HFFc6 (cell line): Measurements from ENCODE around the gene TIAM1. TPM values are rescaled to one million over a fixed set of nuclear protein-coding genes. Genes with fewer than 3 reads are reported as not detected.

Source experiments
- DNase-seq: peaks from one replicate; pipeline ENCODE4 v3.0.0-alpha.2; 2018
- H3K27ac Mint-ChIP-seq: 2 replicates; pipeline ENCODE4 v1.8.0; 2020; ENCODE audit warnings: mild to moderate bottlenecking, mixed read lengths
- H3K27me3 Mint-ChIP-seq: 2 replicates; pipeline ENCODE4 v1.8.0; 2021; ENCODE audit warnings: mild to moderate bottlenecking, moderate library complexity, mixed read lengths; ENCODE audit not compliant: insufficient read depth
- H3K36me3 Mint-ChIP-seq: 2 replicates; pipeline ENCODE4 v1.8.0; 2021; ENCODE audit warnings: low read depth, mixed read lengths
- H3K4me1 Mint-ChIP-seq: 2 replicates; pipeline ENCODE4 v1.8.0; 2020; ENCODE audit warnings: low read depth, mixed read lengths
- H3K4me3 Mint-ChIP-seq: 2 replicates; pipeline ENCODE4 v1.8.0; 2020; ENCODE audit warnings: mild to moderate bottlenecking, moderate library complexity, mixed read lengths
- H3K9me3 Mint-ChIP-seq: 2 replicates; pipeline ENCODE4 v1.8.0; 2020; ENCODE audit warnings: mild to moderate bottlenecking, mixed read lengths
- total RNA-seq, 6 experiments: library from RNA; stranded (reverse); fragmentation: NEBNext Ultra II Directional; extraction: Animal tissue kit (Norgen Biotek cat#: 25700); gene quantifications; 2 replicates in 1 of 6; 3 replicates in 5 of 6; pipeline ENCODE4 v1.2.3, GENCODE V29; 2021
- TF ChIP-seq, protein P1 (sequence below): fragments of 200-600 bp; sonication (generic); IDR thresholded peaks from 2 replicates; pipeline ENCODE4 v1.5.0; 2021; ENCODE audit warnings: antibody characterized with exemption, mild to moderate bottlenecking

The TIAM1 gene
- total RNA-seq, 6 experiments from 2014 or later = 0.02 to 0.43 (median 0.27) TPM; not detected in 1

- no peak for DNase-seq
- Mint-ChIP-seq H3K9me3 (peaks cover 31% of the 10 kb centered on the region; the same call in 1 of the 2 replicates), H3K27ac (no peak overlapping the region), H3K4me1 (no peaks in the 10 kb centered on the region), H3K27me3 (peaks cover 1% of the 10 kb centered on the region), H3K36me3 (no peaks in the 10 kb centered on the region), H3K4me3 (no peak overlapping the region)
- TF ChIP-seq, protein P1, sequence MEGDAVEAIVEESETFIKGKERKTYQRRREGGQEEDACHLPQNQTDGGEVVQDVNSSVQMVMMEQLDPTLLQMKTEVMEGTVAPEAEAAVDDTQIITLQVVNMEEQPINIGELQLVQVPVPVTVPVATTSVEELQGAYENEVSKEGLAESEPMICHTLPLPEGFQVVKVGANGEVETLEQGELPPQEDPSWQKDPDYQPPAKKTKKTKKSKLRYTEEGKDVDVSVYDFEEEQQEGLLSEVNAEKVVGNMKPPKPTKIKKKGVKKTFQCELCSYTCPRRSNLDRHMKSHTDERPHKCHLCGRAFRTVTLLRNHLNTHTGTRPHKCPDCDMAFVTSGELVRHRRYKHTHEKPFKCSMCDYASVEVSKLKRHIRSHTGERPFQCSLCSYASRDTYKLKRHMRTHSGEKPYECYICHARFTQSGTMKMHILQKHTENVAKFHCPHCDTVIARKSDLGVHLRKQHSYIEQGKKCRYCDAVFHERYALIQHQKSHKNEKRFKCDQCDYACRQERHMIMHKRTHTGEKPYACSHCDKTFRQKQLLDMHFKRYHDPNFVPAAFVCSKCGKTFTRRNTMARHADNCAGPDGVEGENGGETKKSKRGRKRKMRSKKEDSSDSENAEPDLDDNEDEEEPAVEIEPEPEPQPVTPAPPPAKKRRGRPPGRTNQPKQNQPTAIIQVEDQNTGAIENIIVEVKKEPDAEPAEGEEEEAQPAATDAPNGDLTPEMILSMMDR = no peak
These were observed 83.3 kb downstream of the TIAM1 start for GRCh38 chr21:31260790-31261189.

- TF ChIP-seq, protein P1 = no peak
- no peak for DNase-seq
- Mint-ChIP-seq H3K9me3 (peaks cover 25% of the 10 kb centered on the region; the same call in 1 of the 2 replicates), H3K27me3 (peaks cover 5% of the 10 kb centered on the region), H3K27ac (no peak overlapping the region), H3K36me3 (no peaks in the 10 kb centered on the region), H3K4me1 (no peaks in the 10 kb centered on the region), H3K4me3 (no peak overlapping the region)
These were observed 86.0 kb downstream of the TIAM1 start for GRCh38 chr21:31258073-31258472.

GRCh38 chr21:31257265-31257664 is 86.8 kb downstream of the TIAM1 start:
- TF ChIP-seq, protein P1 = no peak
- Mint-ChIP-seq H3K4me1 (no peaks in the 10 kb centered on the region), H3K36me3 (no peaks in the 10 kb centered on the region), H3K27ac (no peak overlapping the region), H3K4me3 (no peak overlapping the region), H3K9me3 (peaks cover 22% of the 10 kb centered on the region; the same call in 1 of the 2 replicates), H3K27me3 (peaks cover 5% of the 10 kb centered on the region)
- DNase-seq = no peak

DNA sequence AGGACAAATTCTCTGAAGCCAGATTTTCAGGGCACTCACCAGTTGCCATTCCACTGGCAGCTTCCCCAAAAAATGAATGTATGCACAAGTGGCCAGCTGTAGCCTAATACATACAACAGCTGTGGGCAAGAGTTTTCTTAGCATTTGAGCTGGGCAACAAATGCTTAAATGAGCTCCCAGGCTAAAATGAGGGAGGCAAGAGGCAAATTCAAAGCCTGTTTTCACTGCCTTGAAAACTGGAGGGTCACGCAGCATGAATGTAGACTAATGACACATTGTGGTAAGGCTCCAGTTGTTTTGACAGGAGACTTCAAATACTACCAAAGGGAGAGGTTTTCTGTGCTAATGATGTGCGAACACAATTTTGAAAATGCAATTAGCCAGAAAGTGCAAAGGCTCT is 88.2 kb downstream of the TIAM1 start:
- DNase-seq = no peak
- Mint-ChIP-seq H3K4me1 (no peaks in the 10 kb centered on the region), H3K27me3 (peaks cover 5% of the 10 kb centered on the region), H3K9me3 (peaks cover 16% of the 10 kb centered on the region; the same call in 1 of the 2 replicates), H3K36me3 (no peaks in the 10 kb centered on the region), H3K4me3 (no peak overlapping the region), H3K27ac (no peak overlapping the region)
- TF ChIP-seq, protein P1 = no peak

GRCh38 chr21:31255036-31255435 is 89.0 kb downstream of the TIAM1 start:
- no peak for DNase-seq
- Mint-ChIP-seq H3K4me1 (no peaks in the 10 kb centered on the region), H3K27ac (no peak overlapping the region), H3K4me3 (no peak overlapping the region), H3K36me3 (no peaks in the 10 kb centered on the region), H3K27me3 (peaks cover 5% of the 10 kb centered on the region), H3K9me3 (peaks cover 16% of the 10 kb centered on the region; the same call in 1 of the 2 replicates)
- TF ChIP-seq, protein P1 = no peak

DNA sequence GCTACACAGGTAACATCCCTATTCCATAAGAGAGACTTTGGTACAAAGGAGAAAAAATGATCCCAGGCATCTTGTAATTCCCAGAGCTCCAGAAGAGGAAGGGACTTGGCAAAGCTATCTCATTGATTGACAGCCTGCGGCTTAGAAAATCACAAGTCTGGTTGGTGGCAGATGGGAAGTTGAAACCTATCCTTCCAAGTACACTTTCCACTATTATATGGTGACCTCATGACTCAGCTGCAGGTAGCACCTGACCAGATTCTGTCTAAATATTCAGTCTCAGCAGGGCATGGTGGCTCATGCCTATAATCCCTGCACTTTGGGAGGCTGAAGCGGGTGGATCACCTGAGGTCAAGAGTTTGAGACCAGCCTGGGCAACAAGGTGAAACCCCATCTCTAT is 89.9 kb downstream of the TIAM1 start:
- no peak overlapping the region for H3K27ac Mint-ChIP-seq
- H3K9me3 Mint-ChIP-seq = peaks cover 21% of the 10 kb centered on the region; the same call in 1 of the 2 replicates
- no peaks in the 10 kb centered on the region for H3K36me3 Mint-ChIP-seq
- H3K27me3 Mint-ChIP-seq = peaks cover 5% of the 10 kb centered on the region
- H3K4me3 Mint-ChIP-seq = no peak overlapping the region
- DNase-seq = no peak
- TF ChIP-seq, protein P1 = no peak
- H3K4me1 Mint-ChIP-seq = no peaks in the 10 kb centered on the region
